Embryonic facial prominence (tissue), 1 donor: ENCODE results near the gene CCR7.

Experiments
- DNase-seq: peaks from one replicate; pipeline ENCODE4 v3.0.0-alpha.2; 2016; ENCODE audit errors: extremely low spot score

The CCR7 gene

GRCh38 chr17:40535924-40536294 lies 29.4 kb downstream of the CCR7 start:
- no peak for DNase-seq

DNA sequence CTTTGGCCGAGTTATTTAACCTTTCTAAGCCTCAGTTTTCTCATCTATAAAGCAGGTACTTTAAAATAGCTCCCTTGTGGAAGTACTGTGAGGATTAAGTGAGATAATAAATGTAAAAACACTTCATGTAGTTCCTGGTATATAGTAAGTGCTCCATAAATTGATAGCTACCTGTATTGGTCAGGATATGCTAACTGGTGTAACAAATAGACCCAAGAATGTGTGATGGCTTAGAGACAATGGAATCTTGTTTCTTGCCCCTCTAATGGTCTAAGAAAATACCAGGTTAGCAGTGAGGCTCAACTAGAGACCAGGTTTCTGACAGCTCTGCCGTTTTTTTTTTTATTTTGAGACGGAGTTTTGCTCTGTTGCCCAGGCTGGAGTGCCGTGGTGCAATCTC lies 29.8 kb downstream of the CCR7 start:
- DNase-seq = no peak

DNA sequence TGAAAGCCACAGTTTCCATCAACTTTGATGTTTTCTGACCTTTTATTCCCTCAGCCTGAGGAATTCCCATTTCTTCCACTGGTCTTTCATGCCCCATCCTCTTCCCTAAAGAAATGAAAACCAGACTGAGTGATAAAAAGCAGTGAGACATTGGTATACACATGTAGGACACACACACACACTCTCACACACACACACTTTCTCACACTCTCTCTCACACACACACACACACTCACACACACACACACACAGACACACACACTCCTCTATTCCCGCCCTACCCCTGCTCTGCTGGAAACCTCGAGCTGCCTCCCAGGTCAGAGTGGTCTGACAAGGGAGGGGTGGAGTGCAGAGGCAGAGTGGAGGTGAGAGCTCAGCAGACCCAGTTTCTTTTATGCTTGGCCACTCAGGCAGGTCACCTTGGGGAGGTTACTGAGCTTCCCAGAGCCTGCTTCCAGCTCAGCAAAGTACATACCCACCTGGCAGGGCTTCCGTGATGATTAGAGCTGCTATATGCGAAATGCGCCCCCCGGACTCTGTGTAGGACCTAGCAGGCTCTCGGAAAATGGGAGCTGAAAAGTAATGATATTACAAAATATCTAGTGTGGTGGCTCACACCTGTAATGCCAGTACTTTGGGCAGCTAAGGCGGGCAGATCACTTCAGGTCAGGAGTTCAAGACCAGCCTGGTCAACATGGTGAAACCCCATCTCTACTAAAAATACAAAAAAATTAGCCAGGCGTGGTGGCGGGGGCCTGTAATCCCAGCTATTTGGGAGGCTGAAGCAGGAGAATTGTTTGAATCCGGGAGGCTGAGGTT lies 30.7 kb downstream of the CCR7 start:
- no peak for DNase-seq

GRCh38 chr17:40533896-40534295 lies 31.4 kb downstream of the CCR7 start:
- DNase-seq = no peak

DNA sequence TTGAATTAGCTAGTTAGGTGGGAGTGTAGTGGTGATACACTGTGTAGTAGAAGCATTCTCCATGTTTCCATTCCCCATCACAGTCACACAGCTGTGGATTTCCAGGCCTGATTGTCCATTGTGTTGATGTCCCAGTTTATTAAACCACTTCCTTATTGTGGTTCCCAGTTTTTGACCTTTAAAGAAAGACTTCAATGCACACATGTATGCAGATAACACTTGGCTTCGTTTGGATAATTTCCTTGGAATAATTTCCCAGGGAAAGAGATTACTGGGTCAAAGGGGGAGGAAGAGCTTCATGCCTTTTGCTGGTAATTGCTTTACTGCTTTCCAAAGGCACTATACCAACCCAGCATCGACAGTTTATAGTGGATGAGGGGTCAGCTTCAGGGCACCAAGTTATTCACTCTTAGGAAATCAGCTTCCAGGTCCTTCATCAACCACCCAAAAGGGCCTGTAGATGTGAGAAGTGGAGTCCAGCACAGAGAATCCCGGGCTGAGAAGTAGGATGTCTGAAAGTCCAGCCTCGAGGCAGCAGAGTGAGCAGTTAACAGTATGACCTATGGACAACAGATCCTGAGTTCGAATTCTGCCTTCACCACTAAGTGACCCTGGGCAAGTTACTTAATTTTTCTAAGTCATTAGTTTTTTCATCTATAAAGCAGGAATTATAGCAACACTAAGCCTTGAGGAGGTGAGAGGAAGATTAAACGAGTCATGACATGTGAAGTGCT lies 32.6 kb downstream of the CCR7 start:
- DNase-seq = no peak

- no peak for DNase-seq
Measured at GRCh38 chr17:40531051-40531991, 34.0 kb downstream of the CCR7 start.

GRCh38 chr17:40530531-40530994 lies 34.7 kb downstream of the CCR7 start:
- DNase-seq = no peak

DNA sequence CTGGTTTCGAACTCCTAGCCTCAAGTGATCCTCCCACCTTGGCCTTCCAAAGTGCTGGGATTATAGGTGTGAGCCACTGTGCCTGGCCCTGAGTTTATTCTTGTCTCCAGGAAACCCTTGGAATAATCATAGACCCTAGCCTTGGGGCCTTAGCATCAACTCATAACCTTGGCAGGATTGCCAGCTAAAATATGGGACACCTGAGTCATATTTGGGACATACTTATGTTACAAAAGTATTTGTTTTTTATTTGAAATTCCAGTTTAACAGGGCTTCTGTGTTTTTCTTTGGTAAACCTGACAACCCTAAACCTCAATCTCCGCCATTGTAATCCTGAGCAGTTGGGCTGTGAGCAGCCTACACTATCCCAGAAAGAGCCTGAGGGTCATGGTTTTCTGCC lies 35.3 kb downstream of the CCR7 start:
- DNase-seq = no peak

DNA sequence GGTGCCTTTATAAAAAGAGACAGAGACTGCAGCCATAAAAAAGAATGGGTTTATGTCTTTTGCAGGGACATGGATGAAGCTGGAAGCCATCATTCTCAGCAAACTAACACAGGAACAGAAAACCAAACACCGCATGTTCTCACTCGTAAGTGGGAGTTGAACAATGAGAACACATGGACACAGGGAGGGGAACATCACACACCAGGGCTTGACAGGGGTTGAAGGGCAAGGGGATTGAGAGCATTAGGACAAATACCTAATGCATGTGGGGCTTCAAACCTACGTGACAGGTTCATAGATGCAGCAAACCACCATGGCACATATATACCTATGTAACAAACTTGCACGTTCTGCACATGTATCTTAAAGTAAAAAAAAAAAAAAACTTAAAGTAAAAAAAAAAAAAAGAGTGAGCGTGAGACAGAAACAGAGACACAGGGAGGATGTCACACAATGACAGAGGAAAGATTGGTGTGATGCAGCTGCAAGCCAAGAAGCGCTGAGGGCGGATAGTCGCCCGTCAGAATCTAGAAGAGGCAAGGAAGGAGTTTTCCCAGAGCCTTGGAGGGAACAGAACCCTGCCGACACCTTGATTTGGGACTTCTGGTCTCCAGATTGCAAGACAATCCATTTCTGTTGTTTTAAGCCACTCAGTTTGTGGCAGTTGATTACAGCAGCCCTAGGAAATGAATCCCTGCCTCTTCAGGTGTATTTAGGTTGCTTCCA lies 36.4 kb downstream of the CCR7 start:
- DNase-seq = no peak

DNA sequence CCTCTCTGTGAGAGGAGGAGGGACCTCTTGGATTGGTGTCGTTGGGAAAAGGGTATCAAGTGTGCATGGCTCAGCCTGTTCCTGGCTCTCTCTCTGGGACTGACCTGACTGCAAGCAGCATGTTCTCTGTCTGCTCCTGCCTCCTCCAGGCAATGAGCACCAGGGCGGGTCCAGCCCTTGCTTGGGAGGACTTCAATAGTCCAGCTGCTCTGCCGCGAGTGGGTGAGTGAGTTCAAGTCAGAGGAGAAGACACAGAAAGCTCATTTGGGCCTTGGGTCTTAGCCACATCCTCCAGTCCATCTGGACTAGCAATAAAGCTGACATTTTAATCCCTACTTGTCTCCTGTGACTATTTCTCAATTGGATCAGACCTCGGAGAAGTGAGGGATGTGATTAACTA lies 38.6 kb downstream of the CCR7 start:
- no peak for DNase-seq

GRCh38 chr17:40525294-40525693 lies 40.0 kb downstream of the CCR7 start:
- DNase-seq = no peak

GRCh38 chr17:40524243-40524965 lies 40.9 kb downstream of the CCR7 start:
- DNase-seq = no peak

DNA sequence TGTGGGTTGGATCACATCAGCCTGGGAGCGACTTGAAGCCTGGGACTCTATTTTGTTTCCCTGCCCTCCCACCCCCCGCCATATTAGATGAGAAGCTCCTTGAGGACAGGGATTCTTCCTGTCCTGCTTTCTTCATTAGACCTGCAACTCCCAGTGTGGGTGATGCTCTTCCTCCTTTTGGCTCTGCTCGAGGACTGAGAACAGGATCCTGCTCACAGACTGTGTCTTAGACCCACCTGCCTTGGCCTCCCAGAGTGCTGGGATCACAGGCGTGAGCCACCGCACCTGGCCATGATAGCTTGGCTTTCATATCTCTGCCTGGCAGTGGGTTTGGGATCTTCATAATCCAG lies 42.3 kb downstream of the CCR7 start:
- DNase-seq = no peak

GRCh38 chr17:40522250-40522960 lies 42.9 kb downstream of the CCR7 start:
- no peak for DNase-seq

GRCh38 chr17:40520991-40521453 lies 44.2 kb downstream of the CCR7 start:
- DNase-seq = no peak

DNA sequence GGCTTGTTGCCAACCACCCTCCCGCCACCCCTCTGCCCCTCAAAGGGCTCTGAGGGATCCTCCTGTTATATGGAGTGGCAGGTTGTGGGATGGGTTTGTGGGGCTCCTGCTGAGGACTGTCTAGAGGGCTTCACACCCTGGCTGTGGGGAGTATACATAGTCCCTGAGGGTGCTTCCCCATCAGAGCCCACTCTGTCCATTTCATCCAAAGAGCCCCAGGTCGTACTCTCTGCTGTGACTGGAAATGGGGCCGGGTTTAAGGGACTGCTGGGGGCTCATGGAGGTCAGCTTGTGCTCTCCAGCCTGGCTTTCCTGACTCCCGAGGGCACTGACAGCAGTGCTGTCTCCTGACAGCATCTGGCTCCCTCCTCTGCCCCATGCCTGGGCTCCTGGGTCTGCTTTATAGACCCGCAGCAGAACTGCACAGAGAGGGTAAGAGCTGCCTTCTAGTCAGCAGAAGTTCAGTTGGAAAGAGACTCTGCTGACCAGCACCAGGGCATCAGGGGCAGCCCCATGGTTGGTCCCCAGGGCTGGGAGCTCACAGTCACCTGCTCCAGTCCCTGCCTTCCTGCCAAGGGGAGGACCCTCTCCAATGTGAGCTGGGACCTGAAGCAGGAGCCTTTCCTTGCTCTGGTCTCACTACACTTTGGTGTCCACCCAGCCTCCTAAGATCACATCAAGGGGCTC lies 46.0 kb downstream of the CCR7 start:
- DNase-seq = no peak

- no peak for DNase-seq
Measured at GRCh38 chr17:40518401-40519088, 46.7 kb downstream of the CCR7 start.

- DNase-seq = no peak
Measured at GRCh38 chr17:40517981-40518380, 47.3 kb downstream of the CCR7 start.

DNA sequence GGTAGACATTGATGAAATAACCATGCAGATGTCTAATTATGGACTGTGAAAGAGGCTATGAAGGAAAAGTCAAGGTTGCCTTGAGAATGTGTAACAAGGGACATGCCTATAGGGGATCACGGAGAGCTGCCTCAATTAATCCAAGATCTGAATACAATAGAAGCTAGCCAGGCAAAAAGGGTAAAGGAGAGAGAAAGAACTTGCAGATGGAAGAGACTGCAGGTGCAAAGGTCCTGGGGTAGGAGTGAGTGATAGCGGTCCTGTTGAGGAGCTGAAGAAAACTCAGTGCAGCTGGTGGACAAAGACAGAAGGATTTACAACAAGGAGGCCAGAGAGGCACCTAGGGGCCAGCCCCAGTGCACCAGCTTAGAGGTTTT lies 48.0 kb downstream of the CCR7 start:
- no peak for DNase-seq
